T-helper 9 cell (primary cell): ENCODE data around the gene STXBP6.
"Not testable (repeated sequence)": the region's sequence is repeated elsewhere in the genome, so short reads cannot be mapped to it uniquely, and the experiment has no call there.

Experiments
- DNase-seq: peaks from one replicate; pipeline ENCODE4 v3.0.0-alpha.2; 2020

The STXBP6 gene

DNA sequence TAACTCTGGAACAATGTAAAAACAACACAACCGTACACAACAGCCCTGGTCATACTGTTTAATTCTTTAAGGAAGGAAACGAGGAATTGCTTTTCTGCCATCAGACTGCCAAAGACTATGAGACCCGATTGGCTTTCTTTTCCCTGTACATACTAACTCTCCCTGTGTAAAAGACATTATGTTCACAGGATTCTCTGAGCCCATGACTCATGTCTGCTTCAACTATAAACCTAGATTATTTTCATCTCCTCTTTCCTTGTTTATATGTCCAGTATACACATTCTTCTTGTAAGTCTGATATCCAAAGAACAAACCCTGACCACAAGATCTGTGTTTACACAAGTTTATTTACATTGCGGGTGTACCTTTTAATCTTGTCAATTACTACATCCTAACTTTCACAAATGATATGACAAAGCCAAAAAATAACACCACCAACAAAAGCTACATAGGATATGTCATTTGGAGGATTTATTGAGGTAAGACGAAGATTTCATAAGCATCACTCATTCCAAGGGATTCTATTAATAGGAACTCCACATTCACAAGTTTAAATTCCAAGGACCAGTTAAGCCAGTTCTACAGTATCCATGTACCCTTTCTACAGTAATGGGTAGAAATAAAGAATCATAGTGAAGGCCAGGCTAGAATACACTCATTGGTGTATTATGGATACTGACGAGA, 67.3 kb downstream of the STXBP6 start:
- DNase-seq = no peak

GRCh38 chr14:24979725-24980239, 70.2 kb downstream of the STXBP6 start:
- no peak for DNase-seq

DNA sequence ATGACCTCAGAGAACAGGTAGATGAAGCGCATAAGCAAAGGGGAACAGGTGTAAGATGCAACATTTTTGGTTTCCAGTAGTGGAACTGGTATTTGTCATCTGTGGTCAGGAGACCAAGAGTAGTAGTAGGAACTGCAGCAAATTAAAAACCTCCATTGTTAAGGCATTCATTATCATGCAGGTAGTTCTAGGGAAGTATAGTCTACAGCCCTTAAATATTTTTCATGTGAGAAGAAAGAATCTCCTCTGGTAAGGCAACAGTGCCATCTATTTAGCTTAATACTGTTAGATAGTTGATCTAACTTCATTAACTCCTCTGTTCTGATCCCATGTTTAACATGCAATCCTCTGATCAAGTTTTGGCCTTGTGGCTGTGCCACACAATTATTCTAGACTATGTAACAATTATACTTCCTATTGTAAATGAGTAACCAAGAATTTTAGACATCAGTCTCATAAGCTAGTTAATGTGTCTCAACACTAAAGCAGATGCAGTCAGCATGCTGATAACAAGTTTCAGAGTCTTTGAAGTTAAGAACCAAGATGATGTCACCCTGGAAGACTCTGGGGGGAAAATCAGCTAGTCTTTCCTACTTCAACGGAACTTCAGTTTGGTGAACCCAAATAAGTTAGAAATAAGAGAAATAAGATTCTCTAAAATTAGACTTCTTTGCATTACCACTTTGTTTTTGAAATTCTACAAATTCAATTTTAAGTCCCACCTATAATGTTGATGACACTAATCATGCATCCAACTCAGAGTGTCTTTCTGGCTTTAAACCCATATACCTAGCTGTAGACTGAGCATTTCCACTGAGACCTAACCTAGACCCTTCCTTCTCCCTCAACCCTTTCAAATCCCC, 70.9 kb downstream of the STXBP6 start:
- no peak for DNase-seq

- no peak for DNase-seq
These were observed 73.3 kb downstream of the STXBP6 start for GRCh38 chr14:24976602-24977001.

GRCh38 chr14:24975393-24975792, 74.6 kb downstream of the STXBP6 start:
- no peak for DNase-seq

- DNase-seq = no peak
These were observed 75.2 kb downstream of the STXBP6 start for GRCh38 chr14:24974591-24975374.

GRCh38 chr14:24972844-24973243, 77.1 kb downstream of the STXBP6 start:
- no peak for DNase-seq

DNA sequence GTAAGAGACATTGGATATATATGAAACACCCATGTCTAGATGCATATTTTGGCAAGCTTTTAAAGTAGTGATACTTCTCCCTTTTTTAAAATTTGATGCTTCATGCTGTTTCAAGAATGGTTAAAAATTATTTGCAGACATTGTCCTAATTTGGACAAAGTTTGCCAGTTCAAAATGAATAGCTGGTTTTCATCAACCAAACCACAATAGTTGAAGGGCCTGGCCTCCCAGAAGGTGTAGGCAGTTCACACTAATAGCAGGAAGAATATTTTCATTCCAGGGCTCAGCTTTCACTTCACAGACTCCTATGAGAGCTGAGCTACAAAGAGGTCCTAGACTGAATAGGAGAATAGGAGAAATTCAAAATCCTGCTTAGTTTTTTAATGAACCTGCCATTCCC, 78.7 kb downstream of the STXBP6 start:
- DNase-seq = no peak

GRCh38 chr14:24966579-24966964, 83.4 kb downstream of the STXBP6 start:
- no peak for DNase-seq

DNA sequence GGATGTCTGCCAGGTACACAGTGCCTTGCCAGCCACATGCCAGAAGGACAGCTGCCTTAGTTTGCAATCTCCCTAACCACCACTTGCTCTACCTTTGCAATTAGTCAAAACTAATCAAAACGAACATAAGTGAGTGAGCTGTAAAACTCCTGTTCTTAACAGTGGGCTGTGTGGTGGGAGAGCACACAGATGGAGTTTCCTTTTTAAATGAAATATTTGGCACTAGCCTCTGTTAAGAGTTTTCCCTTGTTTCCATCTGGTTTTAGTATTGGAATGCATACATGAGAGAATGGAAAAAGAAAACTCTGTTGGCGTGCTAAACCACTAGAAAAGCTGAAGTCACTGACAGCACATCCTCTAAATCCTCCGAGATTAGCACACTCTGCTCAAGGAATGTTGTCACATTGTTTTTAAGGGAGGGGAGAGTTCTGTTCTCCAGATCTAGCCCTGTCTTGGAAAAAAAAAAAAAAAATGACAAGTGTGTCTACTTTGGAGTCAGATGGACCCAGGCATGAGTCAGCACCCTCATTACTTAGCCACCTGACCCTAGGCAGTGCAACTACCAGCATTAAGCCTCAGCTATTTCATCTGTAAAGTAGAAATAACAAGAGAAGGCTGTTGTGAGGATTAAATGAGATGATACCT, 83.9 kb downstream of the STXBP6 start:
- no peak for DNase-seq

DNA sequence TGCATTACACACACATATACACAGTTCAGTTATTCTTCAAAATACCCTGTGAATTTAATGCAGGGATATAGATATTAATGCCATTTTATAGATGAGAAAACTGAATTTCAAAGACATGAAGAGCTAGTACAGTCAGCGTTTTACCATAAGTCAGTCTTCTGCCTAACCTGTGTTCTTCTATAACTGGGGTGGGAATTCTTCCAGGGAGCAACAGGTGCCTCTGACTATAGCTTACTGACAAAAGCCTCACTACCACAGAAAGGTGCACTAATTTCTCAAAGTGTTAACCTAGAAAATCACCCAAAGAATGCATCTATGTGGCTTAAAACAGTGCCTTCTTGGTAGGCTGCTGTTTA, 84.4 kb downstream of the STXBP6 start:
- no peak for DNase-seq

- DNase-seq = no peak
These were observed 85.4 kb downstream of the STXBP6 start for GRCh38 chr14:24964591-24964990.

GRCh38 chr14:24964048-24964447, 85.9 kb downstream of the STXBP6 start:
- DNase-seq = no peak

- DNase-seq = not testable (repeated sequence)
These were observed 87.8 kb downstream of the STXBP6 start for GRCh38 chr14:24962118-24962517.

- no peak for DNase-seq
These were observed 89.1 kb downstream of the STXBP6 start for GRCh38 chr14:24960816-24961215.

- no peak for DNase-seq
These were observed 90.1 kb downstream of the STXBP6 start for GRCh38 chr14:24959791-24960331.

DNA sequence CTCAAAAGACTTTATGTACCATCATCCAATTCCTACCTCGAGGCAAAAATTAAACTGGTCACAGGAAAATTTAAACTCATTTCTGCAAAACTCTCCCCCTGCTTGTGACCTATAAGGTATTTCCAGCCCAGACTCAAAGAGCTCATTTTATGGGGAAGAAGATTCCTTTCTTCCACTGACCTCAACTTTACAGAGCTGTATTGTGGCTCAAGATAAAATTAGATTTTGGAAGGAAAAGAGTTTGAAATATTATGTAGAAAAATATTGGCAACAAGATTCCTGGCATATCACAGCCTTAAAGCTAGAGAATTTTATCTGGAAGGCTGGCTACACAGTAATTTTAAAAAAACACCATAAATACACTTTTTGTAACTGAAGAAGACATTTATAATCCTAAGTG, 91.7 kb downstream of the STXBP6 start:
- no peak for DNase-seq

- DNase-seq = no peak
These were observed 92.1 kb downstream of the STXBP6 start for GRCh38 chr14:24957814-24958213.

- no peak for DNase-seq
These were observed 93.8 kb downstream of the STXBP6 start for GRCh38 chr14:24956104-24956503.

- DNase-seq = no peak
These were observed 95.3 kb downstream of the STXBP6 start for GRCh38 chr14:24954700-24955037.

DNA sequence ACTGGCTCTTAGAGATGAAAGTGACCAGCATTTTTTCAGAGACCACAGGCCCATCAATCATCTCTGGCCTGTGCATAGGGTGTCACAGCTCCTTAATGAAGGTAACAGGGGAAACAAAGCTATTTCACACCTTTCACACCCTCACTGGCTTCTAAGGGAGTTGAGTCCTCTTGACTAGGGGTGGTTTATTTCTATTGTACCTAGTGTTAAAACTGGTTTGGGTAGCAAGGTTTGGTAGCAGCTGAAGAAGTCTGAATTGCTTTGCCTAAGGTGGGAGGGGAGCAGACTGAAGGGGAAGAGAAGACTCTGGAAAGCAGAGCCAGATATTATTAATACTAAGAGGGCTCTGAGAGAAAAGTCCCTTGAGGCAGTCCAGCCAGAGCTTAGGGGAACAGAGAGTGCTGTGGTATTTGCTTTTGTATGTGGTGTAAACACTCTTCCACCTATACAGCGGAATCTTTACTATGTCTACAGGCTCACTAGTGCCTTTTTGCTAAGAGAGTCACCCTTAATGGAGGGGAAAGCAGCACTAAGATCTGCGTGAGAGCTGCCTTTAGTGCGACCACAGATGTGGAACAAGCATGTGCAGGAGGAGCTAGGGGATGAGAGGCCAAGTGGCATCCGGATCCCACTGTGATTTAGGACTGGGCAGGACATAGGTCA, 95.8 kb downstream of the STXBP6 start:
- DNase-seq = no peak
